GM19238 (cell line): ENCODE data around the gene MSLN.

Source experiments
- DNase-seq: peaks from one replicate; pipeline ENCODE4 v3.0.0; 2011; ENCODE audit warnings: low spot score; ENCODE audit not compliant: insufficient read length

MSLN gene

DNA sequence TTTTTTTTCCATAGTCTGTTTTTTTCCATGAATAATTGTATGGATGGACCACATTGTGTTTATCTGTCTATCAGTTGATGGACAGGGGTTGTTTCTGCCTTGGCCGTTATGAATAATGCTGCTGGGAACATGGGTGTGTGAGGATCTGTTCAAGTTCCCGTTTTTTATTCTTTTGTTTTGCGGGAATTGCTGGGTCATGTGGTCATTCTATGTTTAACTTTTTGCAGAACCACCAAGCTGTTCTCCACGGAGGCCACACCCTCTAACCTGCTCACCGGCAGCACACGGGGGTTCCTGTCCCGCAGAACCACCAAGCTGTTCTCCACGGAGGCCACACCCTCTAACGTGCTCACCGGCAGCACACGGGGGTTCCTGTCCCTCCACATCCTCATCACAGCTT lies 5.9 kb upstream of the MSLN start:
- no peak for DNase-seq

DNA sequence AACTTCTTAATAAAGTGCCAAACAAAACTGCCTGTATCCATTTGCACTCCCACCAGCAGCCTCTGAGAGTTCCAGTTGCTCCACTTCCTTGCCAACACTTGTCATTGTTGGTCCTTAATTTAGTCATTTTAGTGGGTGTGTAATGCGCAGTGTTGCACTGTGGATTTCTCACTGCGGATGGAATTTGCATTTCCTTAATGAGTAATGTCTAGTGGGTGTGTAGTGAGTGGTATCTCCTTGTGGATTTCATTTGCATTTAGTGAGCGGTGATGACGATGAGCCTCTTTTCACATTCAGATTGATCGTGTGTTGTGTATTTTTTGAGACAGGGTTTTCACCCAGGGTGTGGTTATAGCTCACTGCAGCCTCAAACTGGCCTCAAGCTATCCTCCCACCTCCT lies 4.1 kb upstream of the MSLN start:
- no peak for DNase-seq

DNA sequence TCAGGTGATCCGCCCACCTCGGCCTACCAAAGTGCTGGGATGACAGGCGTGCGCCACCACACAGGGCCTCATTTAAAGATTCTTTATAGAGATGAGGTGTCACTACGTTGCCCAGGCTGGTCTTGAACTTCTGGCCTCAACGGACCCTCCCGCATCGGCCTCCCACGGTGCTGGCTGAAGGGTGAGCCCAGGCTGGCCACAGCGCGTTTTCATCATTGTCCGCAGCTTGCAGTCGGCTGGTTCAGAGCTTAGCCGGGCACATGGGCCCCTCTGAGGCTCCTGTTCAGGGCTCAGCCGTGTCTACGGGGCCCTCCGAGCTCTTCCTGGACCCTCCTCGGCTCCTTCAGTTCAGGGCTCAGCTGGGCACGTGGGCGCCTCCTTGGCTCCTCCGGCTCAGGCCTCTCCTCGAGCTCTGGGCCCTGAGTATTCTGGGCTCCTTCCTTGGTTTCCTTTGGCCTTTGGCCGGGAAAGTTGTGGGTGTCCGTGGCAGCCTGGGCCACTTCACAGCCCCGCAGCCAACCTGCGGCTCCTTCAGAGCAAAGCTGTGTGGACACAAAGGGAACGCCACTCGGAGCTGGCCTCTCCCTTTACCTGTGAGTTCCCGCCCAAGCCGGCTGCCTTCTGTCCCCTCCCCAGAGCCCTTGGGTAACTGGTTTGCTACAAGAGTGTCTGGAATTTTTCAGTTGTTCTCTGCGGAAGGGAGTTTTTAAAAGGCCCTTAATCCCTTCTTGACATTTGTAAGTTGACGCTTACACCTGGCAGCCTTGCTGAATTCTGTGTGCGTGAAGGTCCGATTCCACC lies 1.2 kb upstream of the MSLN start:
- DNase-seq = no peak

DNA sequence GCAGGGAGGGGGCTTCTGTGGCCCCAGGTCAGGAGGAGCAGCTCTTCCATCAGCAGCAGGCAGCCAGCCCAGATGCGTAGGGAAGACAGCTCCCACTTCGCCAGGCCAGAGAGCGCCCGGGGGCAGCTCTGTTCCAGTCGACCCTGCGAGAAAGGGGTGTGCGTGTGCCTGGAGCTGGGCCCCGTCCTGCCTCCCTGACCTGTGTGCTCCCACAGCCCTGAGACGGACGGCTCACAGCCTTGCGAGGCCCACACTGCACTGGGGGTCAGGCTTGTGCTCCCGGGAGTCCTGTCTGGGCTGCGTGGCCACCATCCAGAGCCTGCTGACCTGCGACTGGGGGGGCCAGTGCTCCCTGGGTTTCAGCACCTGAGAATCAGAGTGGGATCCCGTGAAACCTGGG lies 469 bp upstream of the MSLN start:
- no peak for DNase-seq

DNA sequence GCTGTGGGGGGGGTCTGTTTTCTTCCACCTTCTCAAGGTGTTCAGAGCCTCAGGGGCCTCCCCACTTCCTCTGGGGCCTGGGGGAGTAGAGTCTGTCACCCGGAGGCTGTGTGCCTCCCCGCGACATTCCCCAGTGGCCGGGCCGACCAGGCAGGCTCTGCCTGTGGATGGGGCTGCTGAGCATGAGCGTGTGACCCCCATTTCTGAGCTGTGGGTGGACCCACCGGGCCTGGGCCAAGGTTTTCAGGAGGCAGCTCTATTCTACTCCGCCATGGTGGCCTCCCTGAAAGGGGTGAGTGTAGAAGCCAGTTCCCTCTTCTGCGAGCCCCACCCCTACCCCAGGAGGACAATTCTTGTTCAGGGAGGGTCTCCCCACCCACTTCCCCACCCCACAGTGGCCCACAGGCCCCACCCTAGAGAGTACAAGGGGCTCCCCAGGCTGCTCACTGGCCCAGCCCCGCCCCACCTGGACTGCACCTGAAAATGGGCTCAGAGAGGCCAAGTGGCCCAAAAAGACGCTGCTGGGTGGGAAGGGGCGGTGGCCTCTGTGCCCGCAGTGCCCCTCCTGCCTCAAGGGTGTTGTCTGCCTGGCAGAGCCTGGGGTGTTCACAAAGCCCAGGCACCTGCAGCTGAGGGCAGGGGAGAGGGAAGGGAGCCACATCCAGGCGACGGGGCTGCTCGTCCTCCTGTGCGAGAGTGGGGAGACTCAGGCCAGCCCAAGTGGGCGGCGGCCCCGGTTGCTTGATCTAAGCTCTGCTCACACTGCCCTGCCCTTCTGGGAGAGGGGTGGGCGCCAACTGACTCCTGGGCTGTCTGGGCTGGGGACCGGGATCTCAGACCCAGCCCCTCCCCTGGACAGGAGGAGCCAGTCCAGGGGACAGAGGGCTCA lies 1.3 kb downstream of the MSLN start:
- no peak for DNase-seq

DNA sequence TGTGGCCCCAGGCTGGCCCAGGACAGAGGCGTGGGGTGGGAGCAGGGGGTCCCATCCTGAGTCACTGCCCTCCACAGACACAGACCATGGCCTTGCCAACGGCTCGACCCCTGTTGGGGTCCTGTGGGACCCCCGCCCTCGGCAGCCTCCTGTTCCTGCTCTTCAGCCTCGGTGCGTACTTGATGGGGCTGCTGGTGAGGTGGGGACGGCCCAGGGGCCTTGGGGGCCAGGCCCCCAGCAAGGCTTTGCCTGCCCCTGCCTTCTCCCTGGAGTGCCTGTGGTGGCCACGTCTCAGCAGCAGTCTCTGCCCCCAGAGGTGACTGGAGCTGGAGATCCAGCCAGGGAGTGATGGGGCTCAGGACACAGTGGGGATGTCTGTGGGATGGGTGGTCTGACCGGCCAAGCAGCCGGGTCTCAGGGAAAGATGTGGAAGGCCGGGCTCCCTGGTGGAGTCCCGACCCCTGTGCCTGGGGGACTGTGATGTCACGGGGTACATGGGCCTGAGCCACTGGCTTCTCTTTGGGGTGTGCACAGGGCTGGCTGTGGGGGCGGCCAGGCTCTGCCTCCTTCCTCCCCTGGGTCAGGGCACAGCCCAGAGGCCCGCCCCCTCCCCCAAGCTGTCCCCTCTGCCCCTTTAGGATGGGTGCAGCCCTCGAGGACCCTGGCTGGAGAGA lies 2.2 kb downstream of the MSLN start:
- no peak for DNase-seq

DNA sequence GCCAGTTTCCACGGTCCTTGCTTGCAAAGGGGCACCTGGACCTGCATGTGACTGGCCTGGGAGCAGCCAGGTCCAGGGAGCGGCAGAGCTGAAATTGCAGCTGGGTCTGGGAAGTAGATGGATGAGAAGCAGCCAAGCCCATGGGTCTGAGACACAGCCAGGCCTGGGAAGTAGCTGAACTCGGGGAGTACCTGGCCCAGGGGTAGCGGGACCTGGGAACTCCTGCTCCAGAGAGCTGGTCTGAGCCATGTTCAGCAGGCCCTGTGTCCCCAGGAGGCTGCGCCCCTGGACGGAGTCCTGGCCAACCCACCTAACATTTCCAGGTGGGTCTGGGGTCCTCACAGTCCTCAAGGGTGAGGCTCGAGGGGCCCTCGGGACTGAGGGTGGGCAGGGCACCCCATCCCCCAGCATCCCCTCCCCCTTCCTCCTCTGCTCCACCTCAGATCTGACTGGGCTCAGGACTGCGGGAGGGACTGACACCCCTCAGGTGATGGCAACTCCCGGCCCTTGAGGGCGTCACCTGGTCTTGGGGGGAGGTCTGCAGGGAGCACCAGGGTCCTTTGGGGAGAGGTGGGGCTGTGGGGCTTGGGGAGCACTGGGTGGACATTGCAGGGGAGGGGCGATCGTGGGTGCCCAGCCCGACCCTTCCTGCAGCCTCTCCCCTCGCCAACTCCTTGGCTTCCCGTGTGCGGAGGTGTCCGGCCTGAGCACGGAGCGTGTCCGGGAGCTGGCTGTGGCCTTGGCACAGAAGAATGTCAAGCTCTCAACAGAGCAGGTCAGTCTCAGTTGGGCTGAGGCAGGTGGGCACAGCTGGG lies 3.0 kb downstream of the MSLN start:
- no peak for DNase-seq

DNA sequence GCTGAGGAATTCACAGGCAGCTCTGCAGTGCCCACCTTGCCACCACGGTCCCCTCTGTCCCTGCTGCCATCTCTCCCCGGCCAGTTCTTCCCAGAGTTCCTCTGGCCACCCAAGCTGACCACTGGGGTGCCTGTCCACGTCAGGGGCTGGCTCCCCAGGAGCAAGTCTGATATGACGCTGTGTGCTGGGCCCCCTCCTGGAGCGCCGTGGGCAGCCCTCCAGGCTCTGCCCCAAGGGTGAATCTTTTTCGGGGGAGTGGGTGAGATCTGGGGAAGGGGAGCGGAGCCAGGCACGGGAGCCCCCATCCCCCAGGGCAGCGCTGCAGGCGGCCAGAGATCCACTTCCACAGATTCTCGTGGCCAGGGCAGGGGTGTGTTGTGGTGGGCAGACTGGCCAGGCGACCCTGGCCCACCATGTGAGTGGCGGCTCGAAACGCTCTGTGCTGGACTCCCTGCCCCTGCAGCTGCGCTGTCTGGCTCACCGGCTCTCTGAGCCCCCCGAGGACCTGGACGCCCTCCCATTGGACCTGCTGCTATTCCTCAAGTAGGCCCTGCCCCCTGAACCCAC lies 3.7 kb downstream of the MSLN start:
- DNase-seq = no peak

DNA sequence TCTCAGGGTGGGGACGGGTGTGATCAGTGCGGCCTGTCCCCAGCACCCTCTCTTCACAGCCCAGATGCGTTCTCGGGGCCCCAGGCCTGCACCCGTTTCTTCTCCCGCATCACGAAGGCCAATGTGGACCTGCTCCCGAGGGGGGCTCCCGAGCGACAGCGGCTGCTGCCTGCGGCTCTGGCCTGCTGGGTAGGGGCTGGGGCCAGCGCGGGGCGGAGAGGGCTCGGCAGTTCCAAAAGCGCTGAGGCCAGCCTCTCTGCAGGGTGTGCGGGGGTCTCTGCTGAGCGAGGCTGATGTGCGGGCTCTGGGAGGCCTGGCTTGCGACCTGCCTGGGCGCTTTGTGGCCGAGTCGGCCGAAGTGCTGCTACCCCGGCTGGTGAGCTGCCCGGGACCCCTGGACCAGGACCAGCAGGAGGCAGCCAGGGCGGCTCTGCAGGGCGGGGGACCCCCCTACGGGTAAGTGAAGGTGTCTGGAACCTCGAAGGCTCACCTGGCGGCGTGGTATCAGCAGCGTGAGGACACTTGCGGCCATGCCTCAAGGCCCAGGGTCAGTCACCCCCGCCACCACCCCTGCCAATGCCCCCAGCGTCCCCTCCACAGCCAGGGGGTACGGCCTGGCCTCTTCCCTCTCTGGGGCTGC lies 4.4 kb downstream of the MSLN start:
- DNase-seq = no peak

DNA sequence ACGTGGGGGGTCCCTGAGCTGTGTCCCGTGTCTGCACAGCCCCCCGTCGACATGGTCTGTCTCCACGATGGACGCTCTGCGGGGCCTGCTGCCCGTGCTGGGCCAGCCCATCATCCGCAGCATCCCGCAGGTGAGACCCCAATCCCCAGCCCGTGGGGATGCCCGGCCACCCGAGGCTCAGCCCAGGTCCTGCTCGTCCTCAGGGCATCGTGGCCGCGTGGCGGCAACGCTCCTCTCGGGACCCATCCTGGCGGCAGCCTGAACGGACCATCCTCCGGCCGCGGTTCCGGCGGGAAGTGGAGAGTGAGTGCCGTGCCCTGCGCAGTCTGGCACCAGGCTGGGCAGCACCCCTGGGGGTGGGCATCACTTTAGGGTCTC lies 4.9 kb downstream of the MSLN start:
- DNase-seq = no peak

DNA sequence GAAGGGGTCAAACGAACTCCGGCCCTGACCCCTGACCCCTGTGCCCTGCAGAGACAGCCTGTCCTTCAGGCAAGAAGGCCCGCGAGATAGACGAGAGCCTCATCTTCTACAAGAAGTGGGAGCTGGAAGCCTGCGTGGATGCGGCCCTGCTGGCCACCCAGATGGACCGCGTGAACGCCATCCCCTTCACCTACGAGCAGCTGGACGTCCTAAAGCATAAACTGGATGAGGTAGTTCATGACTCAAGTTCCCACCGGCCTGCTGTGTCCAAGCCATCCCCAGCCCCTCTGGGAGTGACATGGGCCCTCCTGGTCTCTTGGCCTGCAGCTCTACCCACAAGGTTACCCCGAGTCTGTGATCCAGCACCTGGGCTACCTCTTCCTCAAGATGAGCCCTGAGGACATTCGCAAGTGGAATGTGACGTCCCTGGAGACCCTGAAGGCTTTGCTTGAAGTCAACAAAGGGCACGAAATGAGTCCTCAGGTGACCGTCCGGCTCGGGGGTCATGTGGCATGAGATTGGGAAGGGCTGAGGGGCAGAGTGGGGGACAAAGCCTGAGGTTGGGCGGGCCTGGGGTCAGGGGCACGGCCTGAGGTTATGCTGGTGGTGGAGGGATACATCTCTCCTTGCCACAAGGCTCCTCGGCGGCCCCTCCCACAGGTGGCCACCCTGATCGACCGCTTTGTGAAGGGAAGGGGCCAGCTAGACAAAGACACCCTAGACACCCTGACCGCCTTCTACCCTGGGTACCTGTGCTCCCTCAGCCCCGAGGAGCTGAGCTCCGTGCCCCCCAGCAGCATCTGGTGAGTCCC lies 5.7 kb downstream of the MSLN start:
- no peak for DNase-seq

DNA sequence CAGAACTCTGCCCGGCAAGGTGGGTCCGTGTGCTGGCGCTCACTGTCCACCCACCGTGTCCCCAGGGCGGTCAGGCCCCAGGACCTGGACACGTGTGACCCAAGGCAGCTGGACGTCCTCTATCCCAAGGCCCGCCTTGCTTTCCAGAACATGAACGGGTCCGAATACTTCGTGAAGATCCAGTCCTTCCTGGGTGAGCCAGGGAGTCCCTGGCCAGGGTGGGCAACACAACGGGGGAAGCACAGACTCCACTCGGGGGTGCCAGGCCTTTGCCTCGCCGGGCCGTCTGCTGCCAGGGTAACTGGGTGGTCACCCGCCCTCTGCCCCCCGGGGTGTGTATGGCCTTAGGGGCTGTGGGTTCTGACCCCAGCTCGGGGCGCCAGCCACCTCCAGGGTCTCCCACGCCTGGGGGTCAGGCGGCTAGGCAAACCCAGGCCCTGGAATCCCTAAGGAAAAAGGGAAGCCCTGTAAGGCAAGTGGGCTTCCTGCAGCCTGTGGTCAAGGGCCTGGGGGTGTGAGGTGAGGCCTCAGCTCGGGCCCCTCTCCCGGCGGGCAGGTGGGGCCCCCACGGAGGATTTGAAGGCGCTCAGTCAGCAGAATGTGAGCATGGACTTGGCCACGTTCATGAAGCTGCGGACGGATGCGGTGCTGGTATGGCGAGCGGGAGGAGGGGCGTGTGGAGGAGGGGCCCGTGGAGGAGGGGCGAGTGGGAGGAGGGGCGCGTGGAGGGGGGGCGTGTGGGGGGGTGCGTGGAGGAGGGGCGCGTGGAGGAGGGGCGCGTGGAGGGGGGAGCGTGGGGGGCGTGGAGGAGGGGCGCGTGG lies 6.5 kb downstream of the MSLN start:
- DNase-seq = no peak

DNA sequence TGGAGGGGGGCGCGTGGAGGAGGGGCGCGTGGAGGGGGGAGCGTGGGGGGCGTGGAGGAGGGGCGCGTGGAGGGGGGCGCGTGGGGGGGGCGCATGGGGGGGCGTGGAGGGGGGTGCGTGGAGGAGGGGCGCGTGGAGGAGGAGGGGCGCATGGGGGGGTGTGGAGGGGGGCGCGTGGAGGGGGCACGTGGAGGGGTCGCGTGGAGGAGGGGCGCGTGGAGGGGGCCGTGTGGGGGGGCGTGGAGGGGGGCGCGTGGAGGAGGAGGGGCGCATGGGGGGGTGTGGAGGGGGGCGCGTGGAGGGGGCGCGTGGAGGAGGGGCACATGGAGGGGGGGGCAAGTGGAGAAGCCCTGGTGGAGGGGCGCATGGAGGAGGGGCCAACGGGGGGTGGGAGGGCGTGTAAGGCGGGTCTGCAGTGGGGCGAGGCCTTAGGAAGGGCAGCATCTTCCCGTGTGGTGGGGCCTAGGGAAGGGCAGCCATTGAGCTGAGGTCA lies 7.3 kb downstream of the MSLN start:
- DNase-seq = no peak

DNA sequence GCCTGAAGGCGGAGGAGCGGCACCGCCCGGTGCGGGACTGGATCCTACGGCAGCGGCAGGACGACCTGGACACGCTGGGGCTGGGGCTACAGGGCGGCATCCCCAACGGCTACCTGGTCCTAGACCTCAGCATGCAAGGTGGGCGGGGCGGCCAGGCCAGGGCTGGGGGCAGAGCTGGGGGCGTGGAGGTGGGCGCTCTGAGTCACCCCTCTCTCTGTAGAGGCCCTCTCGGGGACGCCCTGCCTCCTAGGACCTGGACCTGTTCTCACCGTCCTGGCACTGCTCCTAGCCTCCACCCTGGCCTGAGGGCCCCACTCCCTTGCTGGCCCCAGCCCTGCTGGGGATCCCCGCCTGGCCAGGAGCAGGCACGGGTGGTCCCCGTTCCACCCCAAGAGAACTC lies 7.9 kb downstream of the MSLN start:
- no peak for DNase-seq

DNA sequence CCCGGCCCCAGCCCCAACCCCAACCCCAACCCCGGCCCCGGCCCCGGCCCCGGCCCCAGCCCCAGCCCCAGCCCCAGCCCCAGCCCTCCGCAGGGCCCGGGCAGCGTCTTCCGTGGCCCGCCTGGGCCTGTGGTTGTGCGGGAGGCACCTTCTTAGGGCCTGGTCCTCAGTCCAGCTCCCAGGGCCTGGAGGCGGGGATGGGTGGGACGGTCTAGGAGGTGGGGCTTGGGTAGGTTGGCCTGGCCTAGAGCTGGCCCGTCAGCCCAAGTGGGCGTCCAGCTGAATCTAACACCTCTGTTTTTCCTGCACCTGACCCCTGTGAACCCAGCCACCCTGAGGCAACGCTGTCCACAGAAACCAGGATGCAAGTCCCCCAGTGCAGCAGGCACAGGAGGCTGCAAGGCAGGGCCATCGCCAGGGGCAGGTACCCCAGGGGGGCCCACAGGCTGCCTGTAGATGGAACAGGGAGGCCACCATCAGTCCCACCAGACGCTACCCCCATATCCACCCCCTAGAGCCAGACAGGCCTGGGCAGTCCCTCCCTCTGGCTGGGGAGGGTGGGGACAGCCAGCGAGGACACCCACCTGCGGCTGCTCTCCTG lies 8.8 kb downstream of the MSLN start:
- DNase-seq = no peak

DNA sequence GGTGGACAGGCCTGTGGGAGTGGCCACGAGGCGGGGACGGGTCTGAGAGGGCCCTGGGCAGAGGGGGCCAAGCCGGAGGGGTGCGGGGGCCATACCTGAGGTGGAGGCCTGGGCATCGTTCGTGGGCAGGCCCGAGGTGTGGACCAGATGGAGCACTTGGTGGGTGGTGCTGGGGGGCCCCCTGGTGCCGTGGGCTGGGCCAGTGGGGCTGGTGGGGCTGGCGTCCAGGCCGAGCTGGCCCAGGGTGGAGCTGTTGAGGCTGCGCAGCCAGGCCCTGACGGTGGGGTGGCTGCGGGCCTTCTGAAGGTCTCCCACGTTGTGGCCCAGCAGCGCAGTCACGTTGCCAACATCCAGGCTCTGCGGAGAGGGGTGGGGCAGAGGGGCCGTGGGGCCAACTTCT lies 9.4 kb downstream of the MSLN start:
- no peak for DNase-seq

DNA sequence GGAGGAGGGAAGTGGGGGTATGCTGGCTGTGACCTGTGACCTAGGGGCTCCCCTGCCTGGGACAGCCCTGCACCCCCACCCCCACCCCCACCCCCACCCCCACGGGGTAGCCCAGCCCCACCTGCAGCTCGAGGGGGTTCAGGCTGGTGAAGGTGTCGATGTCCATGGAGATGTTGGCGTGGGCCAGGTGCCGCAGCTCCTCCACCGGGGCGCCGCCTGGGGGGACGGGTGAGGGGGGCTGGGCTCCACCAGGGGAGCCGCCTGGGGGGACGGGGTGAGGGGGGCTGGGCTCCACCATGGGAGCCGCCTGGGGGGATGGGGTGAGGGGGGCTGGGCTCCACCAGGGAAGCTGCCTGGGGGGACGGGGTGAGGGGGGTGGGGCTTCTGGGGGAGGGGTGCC lies 9.9 kb downstream of the MSLN start:
- DNase-seq = no peak

DNA sequence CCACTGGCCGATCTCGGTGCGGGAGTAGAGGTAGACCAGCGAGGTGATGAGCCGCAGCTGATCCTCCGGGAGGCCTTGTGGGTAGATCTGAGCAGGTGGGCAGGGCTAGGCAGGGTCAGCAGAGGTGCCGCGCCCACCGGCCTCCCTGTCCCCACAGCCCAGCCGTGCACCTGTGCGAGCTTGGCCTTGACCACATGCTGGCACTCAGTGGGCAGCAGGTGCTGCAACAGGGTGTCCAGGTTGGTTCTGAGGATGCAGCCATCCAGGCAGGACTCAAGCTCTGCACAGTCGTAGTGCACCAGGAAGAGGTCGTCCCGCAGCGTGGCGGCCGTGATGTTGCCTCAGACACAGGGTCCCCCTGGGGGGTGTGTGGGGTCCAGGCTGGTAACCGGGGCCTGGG lies 12.4 kb downstream of the MSLN start:
- DNase-seq = no peak
